Endothelial cell of umbilical vein (primary cell): Measurements from ENCODE around the gene TICAM2. TPM values are rescaled to one million over a fixed set of nuclear protein-coding genes. Genes with fewer than 3 reads are reported as not detected.
A peak's percentile ranks its signal among the peaks of the same experiment; 100 is the strongest.

Experiments
- BruUV-seq: library from RNA; stranded (reverse); fragments of 400-500 nt; replicated peaks from 2 replicates; lab custom pipeline; 2021; lab: Mats Ljungman, UMichigan
- CTCF ChIA-PET: fragments of 300-600, 350-600 bp; sonication (Branson Sonifier 250); formaldehyde crosslinking; loops from one replicate; lab custom pipeline; 2021; ENCODE audit warnings: antibody characterized with exemption, inconsistent platforms; lab: Charles Lee
- POLR2A ChIA-PET: fragments of 300-600, 350-600 bp; sonication (Branson Sonifier 250); formaldehyde crosslinking; loops from one replicate; lab custom pipeline; 2021; ENCODE audit warnings: antibody characterized with exemption, inconsistent platforms; lab: Charles Lee
- DNase-seq: peaks from one replicate; pipeline ENCODE4 v3.0.0-alpha.2; 2011; ENCODE audit warnings: low read depth, low spot score
- FAIRE-seq: peaks from 2 replicates; lab custom pipeline; 2011; peaks lifted over from hg19 to GRCh38; lab: Jason Lieb, UNC
- H2AFZ ChIP-seq: 2 replicates; pipeline ENCODE4 v1.6.0; 2012; ENCODE audit warnings: low read depth, low read length, control low read depth, inconsistent platforms
- H3K27ac ChIP-seq: 2 replicates; pipeline ENCODE4 v1.5.1; 2011; ENCODE audit warnings: low read depth, mild to moderate bottlenecking, control low read depth, low read length, moderate library complexity; ENCODE audit not compliant: insufficient read depth
- H3K27me3 ChIP-seq, 2 experiments: 2 replicates each; pipeline versions ENCODE4 v1.6.0 to v1.6.1; 2011; ENCODE audit warnings: low read length in 2 of 2, mixed read lengths in 1 of 2; ENCODE audit not compliant: control insufficient read depth in 2 of 2, insufficient read depth in 2 of 2
- H3K36me3 ChIP-seq, 2 experiments: 2 replicates in 1 of 2; 3 replicates in 1 of 2; pipeline ENCODE4 v1.5.1; 2011; ENCODE audit warnings: low read length in 2 of 2, mild to moderate bottlenecking in 1 of 2, moderate library complexity in 1 of 2; ENCODE audit not compliant: control insufficient read depth in 2 of 2, insufficient read depth in 2 of 2; ENCODE audit errors: extremely low read depth in 1 of 2
- H3K4me1 ChIP-seq: 3 replicates; pipeline ENCODE4 v1.5.1; 2011; ENCODE audit warnings: mild to moderate bottlenecking, low read length; ENCODE audit not compliant: control insufficient read depth, insufficient read depth; ENCODE audit errors: extremely low read depth
- H3K4me2 ChIP-seq: 2 replicates; pipeline ENCODE4 v1.6.1; 2011; ENCODE audit warnings: low read length, control low read depth, mixed read lengths; ENCODE audit not compliant: insufficient read depth
- H3K4me3 ChIP-seq, 3 experiments: fragments of 200-600 bp in 1 of 3; sonication (generic), shearing (Covaris generic) in 1 of 3; replicated peaks in 1 of 3; 2 replicates each; pipeline ENCODE4 v1.5.1; 2011 to 2016; ENCODE audit warnings: control low read depth in 3 of 3, low read length in 3 of 3, mild to moderate bottlenecking in 2 of 3, inconsistent platforms in 1 of 3, low read depth in 1 of 3, moderate library complexity in 1 of 3; ENCODE audit not compliant: insufficient read depth in 1 of 3
- H3K79me2 ChIP-seq: 2 replicates; pipeline ENCODE4 v1.6.0; 2012; ENCODE audit warnings: low read length, inconsistent platforms; ENCODE audit not compliant: control insufficient read depth, insufficient read depth
- H3K9ac ChIP-seq: replicated peaks from 2 replicates; pipeline ENCODE3; 2011; ENCODE audit warnings: low read length, control low read depth; ENCODE audit not compliant: insufficient read depth; ENCODE audit errors: extremely low read depth
- H3K9me1 ChIP-seq: replicated peaks from 3 replicates; pipeline ENCODE4 v1.6.0; 2011; ENCODE audit warnings: mild to moderate bottlenecking, low read length; ENCODE audit not compliant: control insufficient read depth, insufficient read depth; ENCODE audit errors: extremely low read depth
- H3K9me3 ChIP-seq: replicated peaks from 2 replicates; pipeline ENCODE4 v1.5.1; 2012; ENCODE audit warnings: low read length, inconsistent platforms; ENCODE audit not compliant: control insufficient read depth, insufficient read depth
- H4K20me1 ChIP-seq: replicated peaks from 2 replicates; pipeline ENCODE3; 2011; ENCODE audit warnings: mild to moderate bottlenecking, low read length; ENCODE audit not compliant: control insufficient read depth, insufficient read depth; ENCODE audit errors: extremely low read depth
- FOS ChIP-seq: IDR thresholded peaks from 2 replicates; pipeline ENCODE4 v1.6.1; 2011; ENCODE audit warnings: mild to moderate bottlenecking, low read length, moderate library complexity, borderline replicate concordance; ENCODE audit not compliant: insufficient read depth
- GATA2 ChIP-seq: IDR thresholded peaks from 2 replicates; pipeline ENCODE4 v1.7.0; 2011; ENCODE audit warnings: low read depth, mild to moderate bottlenecking, moderate library complexity, mixed read lengths, low read length; ENCODE audit not compliant: insufficient read length, insufficient read depth
- JUN ChIP-seq: IDR thresholded peaks from 2 replicates; pipeline ENCODE4 v1.6.1; 2011; ENCODE audit warnings: borderline replicate concordance, low read depth; ENCODE audit not compliant: insufficient read length, insufficient read depth
- MYC ChIP-seq: IDR thresholded peaks from one replicate; pipeline ENCODE4 v1.6.1; 2011; ENCODE audit warnings: mild to moderate bottlenecking, low read depth, low read length
- dilution Hi-C: fragments of 300-500 bp; cut with MboI; formaldehyde crosslinking; loops from one replicate; pipeline ENCODE4 v1.15.0; 2019; ENCODE audit warnings: low sequenced_read_pairs; ENCODE audit not compliant: extremely low pct_ligation_motif_present
- intact Hi-C: fragments of 100-400 bp; cut with micrococcal nuclease; formaldehyde crosslinking; loops from one replicate; pipeline ENCODE4 v1.10.0; 2022
- polyA plus RNA-seq, 4 experiments: library from polyadenylated mRNA; depleted of rRNA in 3 of 4; stranded (reverse) in 3 of 4; unstranded in 1 of 4; fragments of >200 nt; gene quantifications; 2 replicates each; pipeline versions ENCODE4 v1.2.1 to v1.2.3, GENCODE V29; 2011 to 2012; ENCODE audit warnings: missing spikeins in 1 of 4
- total RNA-seq: library from RNA; stranded (reverse); gene quantifications from 2 replicates; pipeline ENCODE4 v1.2.3, GENCODE V29; 2021
- TF ChIP-seq, protein P1 (sequence below): IDR thresholded peaks from 2 replicates; pipeline ENCODE4 v1.6.1; 2011; ENCODE audit not compliant: insufficient read depth, insufficient read length
- TF ChIP-seq, protein P2 (sequence below), 2 donors: IDR thresholded peaks; 1 replicate in 1 of 2; 2 replicates in 1 of 2; pipeline ENCODE4 v1.5.1; 2011; ENCODE audit warnings: low read length in 2 of 2, mild to moderate bottlenecking in 2 of 2, moderate library complexity in 2 of 2, control low read depth in 1 of 2, inconsistent platforms in 1 of 2, low read depth in 1 of 2; ENCODE audit not compliant: insufficient read depth in 1 of 2; ENCODE audit errors: extremely low read depth in 1 of 2

TICAM2 gene
- total and polyA plus RNA-seq, 2 donors (not counting 3 experiments of a cell fraction or from before 2014, with no cell fraction given) = 0.18 to 3.5 TPM

DNA sequence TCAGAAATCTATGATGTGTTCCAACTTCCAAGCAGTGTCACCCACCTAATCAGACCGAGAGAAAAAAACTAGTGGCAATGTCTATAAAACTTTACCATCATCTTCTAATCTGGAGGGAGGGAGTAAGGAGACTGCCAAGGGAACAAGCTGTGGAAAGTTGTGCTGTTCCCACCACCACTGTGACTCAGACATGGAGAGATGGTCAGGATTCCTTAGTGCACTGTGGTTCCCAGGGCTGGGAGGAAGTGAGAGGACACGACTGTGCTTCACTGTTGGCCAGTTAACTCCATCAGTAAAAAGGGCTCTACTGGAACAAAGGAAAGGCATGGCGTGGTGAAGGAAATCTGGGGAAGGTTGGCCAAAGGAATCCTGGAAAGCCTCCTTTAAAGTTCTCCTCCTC, 18.8 kb downstream of the TICAM2 start:
- no peak overlapping the region for H3K4me3 ChIP-seq
- intact Hi-C loops (loop anchor here (10.0 kb wide), 1 partner anchor 399 kb away; no protein-coding TSS in a partner anchor), dilution Hi-C loops (no loop called here)
- no peak overlapping the region for H3K9ac ChIP-seq
- H3K27me3 ChIP-seq = no peaks in the 10 kb centered on the region
- H3K4me2 ChIP-seq = no peak overlapping the region
- no peaks in the 10 kb centered on the region for H3K9me1 ChIP-seq
- no peaks in the 10 kb centered on the region for H3K9me3 ChIP-seq
- ChIA-PET CTCF (interaction anchor here (1.0 to 3.8 kb wide), 4 partner anchors 206 to 274 kb away, joined by 3 to 33 read pairs (median 4); no protein-coding TSS in a partner anchor), POLR2A (no interaction called here)
- TF ChIP-seq JUN (peak; percentile 40), GATA2 (no peak), FOS (peak; percentile 43)
- no TSS peak for BruUV-seq
- peaks cover 4% of the 10 kb centered on the region for H3K4me1 ChIP-seq
- FAIRE-seq (peak; percentile 53), DNase-seq (peak; percentile 78)
- H3K79me2 ChIP-seq = no peaks in the 10 kb centered on the region
- H4K20me1 ChIP-seq = no peaks in the 10 kb centered on the region
- H3K36me3 ChIP-seq = no peaks in the 10 kb centered on the region
- H3K27ac ChIP-seq = no peak overlapping the region
- H2AFZ ChIP-seq = no peak overlapping the region

DNA sequence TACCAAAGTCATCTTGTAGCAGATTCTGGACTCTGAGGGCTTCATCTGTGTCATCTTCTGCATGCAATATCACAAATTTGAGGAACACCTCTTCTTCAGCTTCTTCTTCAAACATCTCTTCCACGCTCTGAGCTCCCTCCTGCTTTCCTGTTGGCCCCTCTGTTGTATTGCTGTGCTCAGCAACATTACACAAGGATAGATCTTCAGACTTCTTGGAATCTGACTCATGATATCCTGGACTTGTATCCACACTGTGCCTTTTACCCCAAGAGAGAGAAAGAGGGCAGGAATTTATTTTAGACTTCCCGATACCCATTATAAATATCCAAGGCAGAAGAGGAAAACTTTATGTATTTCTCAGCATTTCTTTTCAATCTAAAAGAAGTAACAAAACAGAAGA, 21.3 kb downstream of the TICAM2 start:
- DNase-seq (no peak), FAIRE-seq (no peak)
- TF ChIP-seq MYC (no peak), JUN (no peak), GATA2 (no peak), FOS (no peak)
- TF ChIP-seq, protein P1, sequence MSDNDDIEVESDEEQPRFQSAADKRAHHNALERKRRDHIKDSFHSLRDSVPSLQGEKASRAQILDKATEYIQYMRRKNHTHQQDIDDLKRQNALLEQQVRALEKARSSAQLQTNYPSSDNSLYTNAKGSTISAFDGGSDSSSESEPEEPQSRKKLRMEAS = no peak
- TF ChIP-seq, protein P2, sequence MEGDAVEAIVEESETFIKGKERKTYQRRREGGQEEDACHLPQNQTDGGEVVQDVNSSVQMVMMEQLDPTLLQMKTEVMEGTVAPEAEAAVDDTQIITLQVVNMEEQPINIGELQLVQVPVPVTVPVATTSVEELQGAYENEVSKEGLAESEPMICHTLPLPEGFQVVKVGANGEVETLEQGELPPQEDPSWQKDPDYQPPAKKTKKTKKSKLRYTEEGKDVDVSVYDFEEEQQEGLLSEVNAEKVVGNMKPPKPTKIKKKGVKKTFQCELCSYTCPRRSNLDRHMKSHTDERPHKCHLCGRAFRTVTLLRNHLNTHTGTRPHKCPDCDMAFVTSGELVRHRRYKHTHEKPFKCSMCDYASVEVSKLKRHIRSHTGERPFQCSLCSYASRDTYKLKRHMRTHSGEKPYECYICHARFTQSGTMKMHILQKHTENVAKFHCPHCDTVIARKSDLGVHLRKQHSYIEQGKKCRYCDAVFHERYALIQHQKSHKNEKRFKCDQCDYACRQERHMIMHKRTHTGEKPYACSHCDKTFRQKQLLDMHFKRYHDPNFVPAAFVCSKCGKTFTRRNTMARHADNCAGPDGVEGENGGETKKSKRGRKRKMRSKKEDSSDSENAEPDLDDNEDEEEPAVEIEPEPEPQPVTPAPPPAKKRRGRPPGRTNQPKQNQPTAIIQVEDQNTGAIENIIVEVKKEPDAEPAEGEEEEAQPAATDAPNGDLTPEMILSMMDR (IDR thresholded peaks at IDR 0.05; ENCODE audit: extremely low read depth in 1 of 2, insufficient read depth in 1 of 2, low read depth in 1 of 2, low read length in 2 of 2) = no peak
- Histone ChIP-seq H3K4me2 (no peak overlapping the region), H3K79me2 (no peaks in the 10 kb centered on the region), H3K4me1 (peaks cover 12% of the 10 kb centered on the region), H4K20me1 (no peaks in the 10 kb centered on the region), H3K9me1 (no peaks in the 10 kb centered on the region), H2AFZ (no peak overlapping the region), H3K9me3 (no peaks in the 10 kb centered on the region), H3K27me3 (no peaks in the 10 kb centered on the region), H3K27ac (no peak overlapping the region), H3K9ac (no peak overlapping the region), H3K36me3 (no peaks in the 10 kb centered on the region), H3K4me3 (no peak overlapping the region)
- BruUV-seq = no TSS peak
- CTCF ChIA-PET = interaction anchor here (0.8 to 1.4 kb wide), 2 partner anchors 9 to 271 kb away, joined by 3 to 9 read pairs; no protein-coding TSS in a partner anchor
- POLR2A ChIA-PET = no interaction called here
- dilution Hi-C loops = no loop called here
- intact Hi-C loops = loop anchor here (10.0 kb wide), 1 partner anchor 396 kb away; no protein-coding TSS in a partner anchor
